Naive thymus-derived CD8-positive, alpha-beta T cell (primary cell): ENCODE data around the gene RFX3. TPM values are rescaled to one million over a fixed set of nuclear protein-coding genes. Genes with fewer than 3 reads are reported as not detected.
"Not testable (repeated sequence)": the region's sequence is repeated elsewhere in the genome, so short reads cannot be mapped to it uniquely, and the experiment has no call there.

Source experiments
- ATAC-seq, 2 donors: fragments of 150-1000 bp; cut with Tn5 transposase in 1 of 2; sonication (Bioruptor Pico), chemical (Tn5 transposase) in 1 of 2; 1 replicate in 1 of 2; 2 replicates in 1 of 2; pipeline ENCODE4 v1.10.0; 2021; ENCODE audit warnings: mild to moderate bottlenecking in 2 of 2, moderate library complexity in 2 of 2
- POLR2A ChIA-PET: fragments of 350-600 bp; sonication (Branson Sonifier 250); formaldehyde crosslinking; loops from one replicate; lab custom pipeline; 2021; ENCODE audit warnings: antibody characterized with exemption; lab: Charles Lee
- DNase-seq, 10 donors: peaks; one replicate each; pipeline versions ENCODE4 v3.0.0 to v3.0.0-alpha.2; 2020 to 2022
- H3K27ac Mint-ChIP-seq, 10 donors: one replicate each; pipeline ENCODE4 v1.8.0; 2020 to 2022; ENCODE audit warnings: mild to moderate bottlenecking in 10 of 10, mixed read lengths in 10 of 10, moderate library complexity in 4 of 10, inconsistent platforms in 1 of 10
- H3K27me3 Mint-ChIP-seq, 5 donors: one replicate each; pipeline ENCODE4 v1.8.0; 2021 to 2022; ENCODE audit warnings: mixed read lengths in 5 of 5
- H3K36me3 Mint-ChIP-seq, 3 donors: one replicate each; pipeline ENCODE4 v1.8.0; 2020 to 2022; ENCODE audit warnings: mixed read lengths in 3 of 3, mild to moderate bottlenecking in 2 of 3, inconsistent platforms in 1 of 3
- H3K4me1 Mint-ChIP-seq, 4 donors: one replicate each; pipeline ENCODE4 v1.8.0; 2021 to 2022; ENCODE audit warnings: mixed read lengths in 4 of 4
- H3K4me3 Mint-ChIP-seq, 10 donors: one replicate each; pipeline ENCODE4 v1.8.0; 2020 to 2022; ENCODE audit warnings: mild to moderate bottlenecking in 10 of 10, mixed read lengths in 10 of 10, moderate library complexity in 6 of 10, inconsistent platforms in 1 of 10
- H3K9me3 Mint-ChIP-seq, 9 donors: one replicate each; pipeline ENCODE4 v1.8.0; 2020 to 2022; ENCODE audit warnings: mixed read lengths in 9 of 9, mild to moderate bottlenecking in 3 of 9, inconsistent platforms in 1 of 9, moderate library complexity in 1 of 9
- polyA plus RNA-seq, 3 donors: library from polyadenylated mRNA; unstranded; fragments of 300-500 nt; fragmentation: Illumina TruSeq; gene quantifications; one replicate each; pipeline ENCODE4 v1.2.3, GENCODE V29; 2021
- total RNA-seq, 8 experiments: library from RNA in 2 of 8; stranded (reverse) in 2 of 8; gene quantifications; one replicate each; pipeline ENCODE4 v1.2.3 and lab custom pipeline; 2021 to 2026

Gene RFX3
- total and polyA plus RNA-seq, 5 experiments from 2014 or later, result 4.1 to 25.0 (median 4.5) TPM

GRCh38 chr9:3331801-3332200 is 194.0 kb downstream of the RFX3 start:
- POLR2A ChIA-PET, result no interaction called here
- Mint-ChIP-seq H3K27ac (no peak overlapping the region), H3K4me1 (peaks cover 0 to 7% (median under 1%) of the 10 kb centered on the region in 4 donors), H3K36me3 (peaks cover 0 to 22% (median 7%) of the 10 kb centered on the region in 3 donors), H3K9me3 (no peaks in the 10 kb centered on the region), H3K27me3 (no peaks in the 10 kb centered on the region), H3K4me3 (no peak overlapping the region)
- DNase-seq, result no peak
- ATAC-seq, result no peak

DNA sequence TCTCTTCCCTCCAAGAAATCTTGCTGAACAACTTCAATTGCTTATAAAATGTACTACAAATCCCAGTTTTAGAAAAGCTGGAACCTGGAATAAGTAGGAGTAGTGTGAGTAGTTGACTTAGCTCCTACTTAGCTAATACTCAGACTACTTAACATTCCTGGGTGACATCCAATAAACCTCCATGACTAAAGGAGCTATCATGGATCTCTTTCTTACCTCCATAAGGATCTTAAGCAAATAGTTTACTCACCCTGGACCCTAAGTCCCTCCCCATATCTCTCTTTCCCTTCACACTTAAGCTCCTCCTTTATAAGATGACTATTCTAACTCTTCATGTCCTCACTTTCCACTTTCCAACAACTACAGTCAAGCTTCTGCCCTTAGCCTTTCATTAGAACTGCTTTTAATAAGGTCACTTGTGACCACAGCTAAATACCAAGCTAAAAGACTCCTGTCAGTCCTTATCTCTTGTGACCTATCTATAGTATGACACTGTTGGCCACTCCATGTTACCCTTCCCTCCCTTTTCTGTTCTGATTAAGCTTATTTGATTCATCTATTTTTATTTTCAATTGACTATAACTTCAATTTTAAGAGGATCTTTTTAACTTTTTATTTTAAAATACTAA is 194.9 kb downstream of the RFX3 start:
- DNase-seq, result no peak
- H3K4me3 Mint-ChIP-seq, result no peak overlapping the region
- H3K36me3 Mint-ChIP-seq, result peaks cover 0 to 21% (median 7%) of the 10 kb centered on the region in 3 donors
- no peaks in the 10 kb centered on the region for H3K9me3 Mint-ChIP-seq
- no peaks in the 10 kb centered on the region for H3K27me3 Mint-ChIP-seq
- no peak overlapping the region for H3K27ac Mint-ChIP-seq
- ATAC-seq, result no peak
- peaks cover 0 to 1% (median 0%) of the 10 kb centered on the region in 4 donors for H3K4me1 Mint-ChIP-seq
- POLR2A ChIA-PET, result no interaction called here

GRCh38 chr9:3329361-3329760 is 196.4 kb downstream of the RFX3 start:
- no peaks in the 10 kb centered on the region for H3K27me3 Mint-ChIP-seq
- ATAC-seq (no peak), DNase-seq (no peak)
- no peak overlapping the region for H3K4me3 Mint-ChIP-seq
- H3K27ac Mint-ChIP-seq, result no peak overlapping the region
- POLR2A ChIA-PET, result no interaction called here
- H3K4me1 Mint-ChIP-seq, result no peaks in the 10 kb centered on the region
- peaks cover 0 to 24% (median 8%) of the 10 kb centered on the region in 3 donors for H3K36me3 Mint-ChIP-seq
- no peaks in the 10 kb centered on the region for H3K9me3 Mint-ChIP-seq

DNA sequence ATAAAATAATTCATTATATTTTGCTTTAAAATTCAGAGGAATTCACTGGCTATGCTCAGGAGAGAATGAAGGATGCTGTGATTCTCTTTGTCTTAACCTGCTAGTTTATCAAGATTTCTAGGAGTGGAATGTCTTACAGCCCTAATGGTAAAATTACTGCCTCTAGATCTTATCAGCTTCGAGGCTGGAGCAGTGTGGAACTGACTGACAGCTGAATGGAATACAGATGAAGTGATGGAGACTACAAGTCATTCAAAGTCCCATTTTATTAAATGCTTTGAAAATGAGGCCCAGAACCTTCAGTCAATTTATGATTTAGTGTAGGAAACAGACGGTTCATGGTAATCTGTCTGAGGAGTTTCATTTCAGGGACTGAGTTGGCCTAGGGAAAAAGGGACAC is 202.1 kb downstream of the RFX3 start:
- POLR2A ChIA-PET, result no interaction called here
- Mint-ChIP-seq H3K27me3 (no peaks in the 10 kb centered on the region), H3K4me1 (peaks cover 0 to 6% (median under 1%) of the 10 kb centered on the region in 4 donors), H3K9me3 (peaks cover 0 to 4% (median 0%) of the 10 kb centered on the region in 9 donors), H3K27ac (no peak overlapping the region), H3K36me3 (peaks cover 5 to 40% (median 23%) of the 10 kb centered on the region in 3 donors), H3K4me3 (no peak overlapping the region)
- ATAC-seq (no peak), DNase-seq (no peak)

DNA sequence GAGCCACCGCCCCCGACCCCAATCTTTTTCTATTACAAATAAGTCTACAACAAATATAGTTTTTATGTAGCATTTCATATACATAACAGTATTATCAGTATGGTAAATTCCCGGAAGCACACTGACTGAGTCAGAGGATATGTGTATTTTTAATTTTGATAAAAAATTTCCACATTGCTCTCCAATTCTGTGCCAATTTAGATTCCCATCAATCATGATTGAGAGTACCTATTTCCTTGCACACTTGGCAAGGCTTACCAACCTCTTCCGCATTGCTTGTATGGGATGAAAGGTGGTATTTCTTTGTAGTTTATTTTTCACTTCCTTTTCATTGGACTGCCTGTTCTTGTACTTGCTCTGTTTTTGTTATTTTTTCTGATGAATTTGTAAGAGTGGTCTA is 204.6 kb downstream of the RFX3 start:
- POLR2A ChIA-PET, result no interaction called here
- H3K27me3 Mint-ChIP-seq, result no peaks in the 10 kb centered on the region
- H3K9me3 Mint-ChIP-seq, result peaks cover 0 to 19% (median 4%) of the 10 kb centered on the region in 9 donors
- H3K4me1 Mint-ChIP-seq, result peaks cover 0 to 13% (median under 1%) of the 10 kb centered on the region in 4 donors
- peaks cover 5 to 44% (median 40%) of the 10 kb centered on the region in 3 donors for H3K36me3 Mint-ChIP-seq
- DNase-seq (no peak), ATAC-seq (no peak)
- H3K4me3 Mint-ChIP-seq, result no peak overlapping the region
- no peak overlapping the region for H3K27ac Mint-ChIP-seq

DNA sequence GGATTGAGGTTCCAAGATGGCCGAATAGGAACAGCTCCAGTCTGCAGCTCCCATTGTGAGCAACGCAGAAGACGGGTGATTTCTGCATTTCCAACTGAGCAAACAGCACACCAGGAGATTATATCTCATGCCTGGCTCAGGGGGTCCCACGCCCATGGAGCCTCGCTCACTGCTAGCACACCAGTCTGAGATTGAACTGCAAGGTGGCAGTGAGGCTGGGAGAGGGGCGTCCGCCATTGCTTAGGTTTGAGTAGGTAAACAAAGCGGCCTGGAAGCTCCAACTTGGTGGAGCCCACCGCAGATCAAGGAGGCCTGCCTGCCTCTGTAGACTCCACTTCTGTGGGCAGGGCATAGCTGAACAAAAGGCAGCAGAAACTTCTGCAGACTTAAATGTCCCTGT is 213.2 kb downstream of the RFX3 start:
- H3K36me3 Mint-ChIP-seq, result peaks cover 11 to 43% (median 39%) of the 10 kb centered on the region in 3 donors
- peaks cover 0 to 23% (median 8%) of the 10 kb centered on the region in 4 donors for H3K4me1 Mint-ChIP-seq
- POLR2A ChIA-PET, H3K4me3 Mint-ChIP-seq, ATAC-seq, DNase-seq, H3K27me3 Mint-ChIP-seq, H3K27ac Mint-ChIP-seq: not testable (repeated sequence)
- peaks cover 0 to 12% (median 4%) of the 10 kb centered on the region in 9 donors for H3K9me3 Mint-ChIP-seq

DNA sequence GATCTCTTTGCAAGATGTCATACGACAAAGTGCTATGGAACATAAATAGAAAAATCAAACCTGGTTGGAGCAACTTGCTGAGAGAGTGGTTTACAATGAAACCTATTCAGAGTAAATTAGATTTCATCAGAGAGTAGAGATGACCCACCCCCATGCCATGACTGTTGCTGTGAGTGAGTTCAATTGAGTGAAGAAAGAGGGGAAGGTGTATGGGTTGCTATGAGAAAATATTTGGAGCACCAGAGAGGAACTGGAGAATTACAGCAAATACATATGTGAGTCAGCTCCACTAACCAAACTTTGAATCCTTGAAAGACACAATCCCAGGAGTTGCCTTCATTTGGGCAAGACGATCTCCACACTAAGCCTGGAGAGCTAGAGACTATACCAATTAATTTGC is 217.2 kb downstream of the RFX3 start:
- POLR2A ChIA-PET, result no interaction called here
- Mint-ChIP-seq H3K36me3 (peaks cover 25 to 44% (median 41%) of the 10 kb centered on the region in 3 donors), H3K4me3 (no peak overlapping the region), H3K9me3 (peaks cover 0 to 8% (median 0%) of the 10 kb centered on the region in 9 donors), H3K27ac (no peak overlapping the region), H3K27me3 (no peaks in the 10 kb centered on the region), H3K4me1 (peaks cover 0 to 5% (median 1%) of the 10 kb centered on the region in 4 donors)
- DNase-seq (no peak), ATAC-seq (no peak)

DNA sequence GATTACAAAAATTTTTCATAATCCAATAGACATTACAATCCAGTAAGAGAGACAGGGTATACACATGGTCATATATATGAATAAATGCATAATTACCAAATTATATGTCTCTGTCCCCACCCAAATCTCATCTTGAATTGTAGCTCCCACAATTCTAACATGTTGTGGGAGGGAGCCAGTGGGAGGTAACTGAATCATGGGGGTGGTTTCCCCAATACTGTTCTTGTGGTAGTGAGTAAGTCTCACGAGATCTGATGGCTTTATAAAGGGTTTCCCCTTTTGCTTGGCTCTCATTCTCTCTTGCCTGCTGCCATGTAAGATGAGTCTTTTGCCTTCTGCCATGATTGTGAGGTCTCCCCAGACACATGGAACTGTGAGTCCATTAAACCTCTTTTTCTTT is 221.4 kb downstream of the RFX3 start:
- ATAC-seq, H3K9me3 Mint-ChIP-seq, H3K4me1 Mint-ChIP-seq, H3K4me3 Mint-ChIP-seq, DNase-seq, H3K27me3 Mint-ChIP-seq, POLR2A ChIA-PET, H3K27ac Mint-ChIP-seq: not testable (repeated sequence)
- H3K36me3 Mint-ChIP-seq, result peaks cover 25 to 36% (median 36%) of the 10 kb centered on the region in 3 donors

GRCh38 chr9:3299872-3300271 is 225.9 kb downstream of the RFX3 start:
- Mint-ChIP-seq H3K4me1 (peaks cover 0 to 4% (median 0%) of the 10 kb centered on the region in 4 donors), H3K27me3 (no peaks in the 10 kb centered on the region), H3K36me3 (peaks cover 2 to 12% (median 7%) of the 10 kb centered on the region in 3 donors), H3K4me3 (no peak overlapping the region), H3K27ac (peak overlapping the region in 1 of 10 donors; percentile 8), H3K9me3 (no peaks in the 10 kb centered on the region)
- POLR2A ChIA-PET, result no interaction called here
- DNase-seq (no peak), ATAC-seq (no peak)

DNA sequence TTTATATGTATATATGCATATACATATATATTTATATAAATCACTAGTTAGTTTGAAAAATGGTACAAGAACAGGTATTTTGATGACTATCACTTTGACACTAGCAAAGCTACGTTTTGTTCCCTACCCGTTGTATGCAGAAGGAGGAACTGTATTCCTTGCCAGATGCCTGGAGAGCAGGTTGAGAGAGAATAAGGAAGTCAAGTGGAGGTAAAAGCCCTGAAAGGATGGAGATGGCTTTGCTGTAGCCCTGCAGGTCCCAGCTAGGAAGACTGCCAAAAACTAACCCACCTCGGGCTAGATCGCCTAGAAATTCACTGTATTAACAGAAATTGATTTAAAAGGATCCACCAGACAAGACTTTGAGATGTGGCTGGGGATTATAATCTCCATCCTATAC is 229.3 kb downstream of the RFX3 start:
- Mint-ChIP-seq H3K27me3 (no peaks in the 10 kb centered on the region), H3K4me1 (peaks cover 0 to 4% (median 0%) of the 10 kb centered on the region in 4 donors), H3K27ac (peak overlapping the region in 1 of 10 donors; percentile 27), H3K9me3 (no peaks in the 10 kb centered on the region), H3K4me3 (no peak overlapping the region), H3K36me3 (peaks cover 13 to 27% (median 22%) of the 10 kb centered on the region in 3 donors)
- DNase-seq (no peak), ATAC-seq (no peak)
- POLR2A ChIA-PET, result no interaction called here

GRCh38 chr9:3292311-3292710 is 233.5 kb downstream of the RFX3 start:
- Mint-ChIP-seq H3K36me3 (peaks cover 26 to 53% (median 53%) of the 10 kb centered on the region in 3 donors), H3K4me1 (no peaks in the 10 kb centered on the region), H3K27ac (no peak overlapping the region), H3K4me3 (no peak overlapping the region), H3K27me3 (no peaks in the 10 kb centered on the region), H3K9me3 (no peaks in the 10 kb centered on the region)
- ATAC-seq (no peak), DNase-seq (no peak)
- POLR2A ChIA-PET, result interaction anchor here (0.6 kb wide), 1 partner anchor 34 kb away, joined by 5 read pairs; no protein-coding TSS in a partner anchor

DNA sequence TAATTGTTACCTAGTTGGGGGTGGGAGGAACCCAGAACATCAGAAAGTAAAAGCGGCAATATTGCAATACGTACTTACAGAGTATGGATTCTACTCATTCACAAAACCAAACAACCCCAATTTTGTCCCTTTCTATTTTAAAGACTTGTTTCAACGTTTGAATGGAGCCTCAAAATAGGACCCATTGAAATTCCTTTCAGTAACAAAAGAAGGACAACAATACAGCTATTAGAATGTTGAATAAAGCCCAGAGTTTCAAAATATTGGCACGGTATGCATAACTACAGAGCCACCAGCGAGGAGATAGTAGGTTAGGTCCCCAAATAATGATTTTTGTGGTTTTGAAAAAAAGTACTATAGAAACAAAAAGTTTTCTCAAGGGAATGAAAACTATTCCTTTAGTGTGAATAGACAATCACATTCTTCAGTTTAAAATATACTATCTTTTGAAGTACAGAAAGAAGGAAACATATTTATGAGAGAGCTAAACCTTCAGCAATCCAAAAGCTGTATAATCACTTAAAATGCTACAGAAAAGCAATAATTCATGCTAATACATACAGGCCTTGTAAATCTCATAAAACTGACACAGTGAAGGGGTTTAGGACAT is 235.5 kb downstream of the RFX3 start:
- no peak overlapping the region for H3K27ac Mint-ChIP-seq
- H3K27me3 Mint-ChIP-seq, result no peaks in the 10 kb centered on the region
- POLR2A ChIA-PET, result no interaction called here
- no peaks in the 10 kb centered on the region for H3K9me3 Mint-ChIP-seq
- no peak overlapping the region for H3K4me3 Mint-ChIP-seq
- no peak for ATAC-seq
- H3K36me3 Mint-ChIP-seq, result peaks cover 32 to 64% (median 62%) of the 10 kb centered on the region in 3 donors
- H3K4me1 Mint-ChIP-seq, result peaks cover 0 to 1% (median 0%) of the 10 kb centered on the region in 4 donors
- DNase-seq, result no peak

GRCh38 chr9:3288686-3289085 is 237.1 kb downstream of the RFX3 start:
- no peak overlapping the region for H3K27ac Mint-ChIP-seq
- H3K4me1 Mint-ChIP-seq, result peaks cover 0 to 1% (median 0%) of the 10 kb centered on the region in 4 donors
- no peak for DNase-seq
- H3K9me3 Mint-ChIP-seq, result no peaks in the 10 kb centered on the region
- POLR2A ChIA-PET, result no interaction called here
- peaks cover 34 to 74% (median 66%) of the 10 kb centered on the region in 3 donors for H3K36me3 Mint-ChIP-seq
- H3K4me3 Mint-ChIP-seq, result no peak overlapping the region
- no peak for ATAC-seq
- H3K27me3 Mint-ChIP-seq, result no peaks in the 10 kb centered on the region
